Astrocyte of the spinal cord (primary cell): ENCODE measurements around the gene GPR68.

ENCODE experiments used
- DNase-seq: peaks from one replicate; pipeline ENCODE4 v3.0.0; 2011; ENCODE audit warnings: low read depth, low spot score
- H3K4me3 ChIP-seq: 2 replicates; pipeline ENCODE4 v1.5.1; 2011; ENCODE audit warnings: low read depth, mild to moderate bottlenecking, low read length, moderate library complexity
- CTCF ChIP-seq: IDR thresholded peaks from 2 replicates; pipeline ENCODE4 v1.5.1; 2012; ENCODE audit warnings: low read depth, mild to moderate bottlenecking, low read length, inconsistent platforms
- in situ Hi-C: cut with HindIII; loops from 2 replicates; pipeline ENCODE4 v1.10.0; 2017; ENCODE audit warnings: low sequenced_read_pairs

Gene GPR68

GRCh38 chr14:91263329-91263728, 18.8 kb upstream of the GPR68 start:
- DNase-seq = no peak
- in situ Hi-C loops = no loop called here
- TF ChIP-seq CTCF = no peak
- no peak overlapping the region for H3K4me3 ChIP-seq

- in situ Hi-C loops = no loop called here
- no peak for DNase-seq
- no peak for TF ChIP-seq CTCF
- no peak overlapping the region for H3K4me3 ChIP-seq
Observed at GRCh38 chr14:91261986-91262549, 17.6 kb upstream of the GPR68 start.

DNA sequence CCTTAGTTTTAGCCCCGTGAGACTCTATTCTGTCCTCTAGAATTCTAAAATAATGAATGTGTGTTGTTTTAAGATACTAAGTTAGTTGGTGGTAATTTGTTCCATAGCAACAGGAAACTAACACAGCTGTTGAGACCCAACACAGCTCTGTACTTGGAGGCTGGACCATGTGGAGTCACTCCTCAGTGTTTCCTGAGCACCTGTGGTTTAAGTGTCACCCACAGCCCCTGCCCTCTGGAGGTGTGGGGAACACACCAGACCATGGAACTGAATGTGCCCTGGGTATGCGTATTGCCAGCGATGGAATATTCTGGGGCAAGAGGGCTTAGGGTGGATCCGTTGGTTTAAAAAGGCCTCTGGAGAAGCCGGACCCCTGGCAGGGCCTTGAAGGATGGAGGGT, 16.6 kb upstream of the GPR68 start:
- no peak overlapping the region for H3K4me3 ChIP-seq
- DNase-seq = no peak
- in situ Hi-C loops = no loop called here
- no peak for TF ChIP-seq CTCF

GRCh38 chr14:91258876-91259275, 14.4 kb upstream of the GPR68 start:
- in situ Hi-C loops = no loop called here
- no peak overlapping the region for H3K4me3 ChIP-seq
- no peak for TF ChIP-seq CTCF
- no peak for DNase-seq

- no peak for TF ChIP-seq CTCF
- peak; percentile 64 for DNase-seq
- in situ Hi-C loops = no loop called here
- H3K4me3 ChIP-seq = no peak overlapping the region
Observed at GRCh38 chr14:91258011-91258618, 13.6 kb upstream of the GPR68 start.

- H3K4me3 ChIP-seq = no peak overlapping the region
- no peak for DNase-seq
- in situ Hi-C loops = no loop called here
- TF ChIP-seq CTCF = no peak
Observed at GRCh38 chr14:91257328-91258010, 13.0 kb upstream of the GPR68 start.
